ENCODE results near the gene EYA2. TPM values are rescaled to one million over a fixed set of nuclear protein-coding genes. Genes with fewer than 3 reads are reported as not detected.

Gene EYA2
- total RNA-seq, 4 donors from 2014 or later, result 2.0 to 11.0 (median 5.6) TPM

- Histone ChIP-seq H3K9me3 (no peaks in the 10 kb centered on the region), H3K27ac (no peak overlapping the region), H3K36me3 (no peaks in the 10 kb centered on the region), H3K4me1 (no peaks in the 10 kb centered on the region), H3K4me3 (no peak overlapping the region), H3K27me3 (no peaks in the 10 kb centered on the region)
- DNase-seq, result no peak
- no peak for TF ChIP-seq POLR2A (IDR thresholded peaks at IDR 0.05)
- no peak for TF ChIP-seq CTCF (IDR thresholded peaks at IDR 0.05)
- intact Hi-C loops (cut with DNase I; ENCODE audit: low total_unique reads), result no loop called here
Observed at GRCh38 chr20:47179267-47179666, 284.6 kb downstream of the EYA2 start.

GRCh38 chr20:47181056-47181862 is 286.6 kb downstream of the EYA2 start:
- Histone ChIP-seq H3K4me1 (no peaks in the 10 kb centered on the region), H3K27me3 (no peaks in the 10 kb centered on the region), H3K27ac (no peak overlapping the region), H3K4me3 (no peak overlapping the region), H3K9me3 (no peaks in the 10 kb centered on the region), H3K36me3 (no peaks in the 10 kb centered on the region)
- TF ChIP-seq POLR2A (IDR thresholded peaks at IDR 0.05), result no peak
- no peak for TF ChIP-seq CTCF (IDR thresholded peaks at IDR 0.05)
- no peak for DNase-seq
- intact Hi-C loops (cut with DNase I; ENCODE audit: low total_unique reads), result no loop called here

DNA sequence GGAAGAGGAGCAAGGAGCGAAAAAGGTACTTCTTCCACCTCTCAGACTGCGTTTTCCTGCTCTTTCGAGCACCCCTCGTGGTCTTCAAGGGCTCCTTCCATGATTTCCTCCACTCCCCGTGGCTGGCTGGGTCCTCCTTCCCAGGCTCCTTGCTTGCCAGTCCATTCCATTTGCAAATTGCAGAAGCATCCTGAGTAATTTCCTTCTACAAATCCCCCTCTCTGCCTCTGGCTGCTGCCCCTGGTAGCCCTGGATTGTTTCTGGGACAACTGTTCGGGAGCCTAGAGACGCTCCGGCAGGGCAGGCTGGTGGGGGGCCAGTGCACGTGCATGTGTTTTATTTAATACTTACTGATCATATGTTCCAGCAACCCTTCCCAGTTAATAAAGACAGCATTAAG is 288.7 kb downstream of the EYA2 start:
- TF ChIP-seq CTCF (IDR thresholded peaks at IDR 0.05) (no peak), POLR2A (IDR thresholded peaks at IDR 0.05) (no peak)
- no peaks in the 10 kb centered on the region for H3K9me3 ChIP-seq
- H3K27me3 ChIP-seq, result no peaks in the 10 kb centered on the region
- H3K4me1 ChIP-seq, result no peaks in the 10 kb centered on the region
- H3K27ac ChIP-seq, result no peak overlapping the region
- intact Hi-C loops (cut with DNase I; ENCODE audit: low total_unique reads), result no loop called here
- DNase-seq, result no peak
- H3K4me3 ChIP-seq, result no peak overlapping the region
- H3K36me3 ChIP-seq, result no peaks in the 10 kb centered on the region

DNA sequence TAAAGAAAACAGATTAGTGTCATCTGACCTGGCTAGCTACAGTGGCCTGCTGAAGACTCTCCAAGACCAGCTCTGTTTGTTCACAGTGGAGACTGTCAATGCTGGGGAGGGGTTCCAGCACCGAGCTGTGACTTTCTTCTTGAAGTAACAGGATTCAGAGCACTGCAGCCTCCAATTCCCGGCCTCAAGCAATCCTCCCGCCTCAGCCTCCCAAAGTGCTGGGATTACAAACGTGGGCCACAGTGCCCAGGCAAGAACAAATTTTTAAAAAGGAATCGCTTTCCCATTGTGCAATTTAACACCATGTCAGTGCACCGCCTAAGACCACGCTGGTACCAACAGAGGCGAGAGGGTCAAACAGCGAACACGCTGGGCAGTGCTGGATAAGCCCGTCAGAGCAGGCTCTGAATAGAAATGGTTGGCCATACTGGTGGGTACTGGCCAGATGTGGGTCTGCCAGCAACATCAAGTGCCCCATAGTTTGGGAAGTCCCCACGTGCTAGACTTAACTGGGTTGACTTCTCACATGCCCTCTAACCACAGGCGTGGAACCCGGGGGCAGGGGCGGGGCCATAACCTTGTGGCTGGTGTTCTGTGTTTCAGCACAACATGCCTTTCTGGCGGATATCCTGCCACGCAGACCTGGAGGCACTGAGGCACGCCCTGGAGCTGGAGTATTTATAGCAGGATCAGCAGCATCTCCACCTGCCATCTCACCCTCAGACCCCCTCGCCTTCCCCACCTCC is 293.0 kb downstream of the EYA2 start:
- no peaks in the 10 kb centered on the region for H3K4me1 ChIP-seq
- H3K4me3 ChIP-seq, result no peak overlapping the region
- no peaks in the 10 kb centered on the region for H3K36me3 ChIP-seq
- H3K27ac ChIP-seq, result no peak overlapping the region
- intact Hi-C loops (cut with DNase I; ENCODE audit: low total_unique reads), result no loop called here
- no peak for TF ChIP-seq CTCF (IDR thresholded peaks at IDR 0.05)
- H3K27me3 ChIP-seq, result no peaks in the 10 kb centered on the region
- DNase-seq, result no peak
- no peaks in the 10 kb centered on the region for H3K9me3 ChIP-seq

DNA sequence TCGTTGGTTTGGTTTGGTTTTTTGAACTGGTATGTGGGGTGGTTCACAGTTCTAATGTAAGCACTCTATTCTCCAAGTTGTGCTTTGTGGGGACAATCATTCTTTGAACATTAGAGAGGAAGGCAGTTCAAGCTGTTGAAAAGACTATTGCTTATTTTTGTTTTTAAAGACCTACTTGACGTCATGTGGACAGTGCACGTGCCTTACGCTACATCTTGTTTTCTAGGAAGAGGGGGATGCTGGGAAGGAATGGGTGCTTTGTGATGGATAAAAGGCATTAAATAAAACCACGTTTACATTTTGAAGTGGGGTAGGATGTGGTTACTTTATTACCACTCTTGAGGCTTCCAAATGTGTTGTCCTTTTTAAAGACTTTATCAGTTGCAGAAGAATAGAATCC is 293.9 kb downstream of the EYA2 start:
- TF ChIP-seq POLR2A (IDR thresholded peaks at IDR 0.05) (no peak), CTCF (IDR thresholded peaks at IDR 0.05) (no peak)
- Histone ChIP-seq H3K4me3 (no peak overlapping the region), H3K27me3 (no peaks in the 10 kb centered on the region), H3K4me1 (no peaks in the 10 kb centered on the region), H3K27ac (no peak overlapping the region), H3K36me3 (no peaks in the 10 kb centered on the region), H3K9me3 (no peaks in the 10 kb centered on the region)
- no peak for DNase-seq
- intact Hi-C loops (cut with DNase I; ENCODE audit: low total_unique reads), result no loop called here
